Measurements from ENCODE around the gene GINS3.
"Not testable (repeated sequence)": the region's sequence is repeated elsewhere in the genome, so short reads cannot be mapped to it uniquely, and the experiment has no call there.

The GINS3 gene

GRCh38 chr16:58411336-58411735 lies 19.1 kb downstream of the GINS3 start:
- H3K4me1 ChIP-seq (ENCODE audit: insufficient read depth, low read length), result no peaks in the 10 kb centered on the region
- H3K36me3 ChIP-seq (ENCODE audit: insufficient read depth, low read length), result no peaks in the 10 kb centered on the region
- no peaks in the 10 kb centered on the region for H3K9me3 ChIP-seq (ENCODE audit: control insufficient read depth, insufficient read depth, low read length)
- H3K9ac ChIP-seq (ENCODE audit: low read depth, low read length), result no peak overlapping the region

- H3K9ac ChIP-seq (ENCODE audit: low read depth, low read length), result no peak overlapping the region
- no peaks in the 10 kb centered on the region for H3K4me1 ChIP-seq (ENCODE audit: insufficient read depth, low read length)
- no peaks in the 10 kb centered on the region for H3K36me3 ChIP-seq (ENCODE audit: insufficient read depth, low read length)
- no peaks in the 10 kb centered on the region for H3K9me3 ChIP-seq (ENCODE audit: control insufficient read depth, insufficient read depth, low read length)
Measured at GRCh38 chr16:58411736-58412614, 19.7 kb downstream of the GINS3 start.

- H3K9ac ChIP-seq (ENCODE audit: low read depth, low read length); H3K9me3 ChIP-seq (ENCODE audit: control insufficient read depth, insufficient read depth, low read length); H3K36me3 ChIP-seq (ENCODE audit: insufficient read depth, low read length); H3K4me1 ChIP-seq (ENCODE audit: insufficient read depth, low read length): not testable (repeated sequence)
Measured at GRCh38 chr16:58412615-58412970, 20.3 kb downstream of the GINS3 start.

GRCh38 chr16:58413359-58413758 lies 21.1 kb downstream of the GINS3 start:
- Histone ChIP-seq H3K9me3 (ENCODE audit: control insufficient read depth, insufficient read depth, low read length) (no peaks in the 10 kb centered on the region), H3K9ac (ENCODE audit: low read depth, low read length) (no peak overlapping the region), H3K4me1 (ENCODE audit: insufficient read depth, low read length) (no peaks in the 10 kb centered on the region), H3K36me3 (ENCODE audit: insufficient read depth, low read length) (no peaks in the 10 kb centered on the region)

GRCh38 chr16:58415003-58415402 lies 22.7 kb downstream of the GINS3 start:
- Histone ChIP-seq H3K9ac (ENCODE audit: low read depth, low read length) (no peak overlapping the region), H3K4me1 (ENCODE audit: insufficient read depth, low read length) (peaks cover 9% of the 10 kb centered on the region), H3K9me3 (ENCODE audit: control insufficient read depth, insufficient read depth, low read length) (no peaks in the 10 kb centered on the region), H3K36me3 (ENCODE audit: insufficient read depth, low read length) (no peaks in the 10 kb centered on the region)

- H3K36me3 ChIP-seq (ENCODE audit: insufficient read depth, low read length); H3K4me1 ChIP-seq (ENCODE audit: insufficient read depth, low read length); H3K9ac ChIP-seq (ENCODE audit: low read depth, low read length); H3K9me3 ChIP-seq (ENCODE audit: control insufficient read depth, insufficient read depth, low read length): not testable (repeated sequence)
Measured at GRCh38 chr16:58415961-58416360, 23.7 kb downstream of the GINS3 start.

- H3K9ac ChIP-seq (ENCODE audit: low read depth, low read length), result no peak overlapping the region
Measured at GRCh38 chr16:58417035-58417434, 24.8 kb downstream of the GINS3 start.

GRCh38 chr16:58417600-58417999 lies 25.3 kb downstream of the GINS3 start:
- H3K4me1 ChIP-seq (ENCODE audit: insufficient read depth, low read length), result peaks cover 9% of the 10 kb centered on the region
- H3K9me3 ChIP-seq (ENCODE audit: control insufficient read depth, insufficient read depth, low read length), result no peaks in the 10 kb centered on the region

More at GRCh38 chr16:58417035-58417434, 24.8 kb downstream of the GINS3 start:
- H3K4me1 ChIP-seq (ENCODE audit: insufficient read depth, low read length), result peaks cover 9% of the 10 kb centered on the region
- no peaks in the 10 kb centered on the region for H3K9me3 ChIP-seq (ENCODE audit: control insufficient read depth, insufficient read depth, low read length)
- no peaks in the 10 kb centered on the region for H3K36me3 ChIP-seq (ENCODE audit: insufficient read depth, low read length)

GRCh38 chr16:58418026-58418425 lies 25.8 kb downstream of the GINS3 start:
- Histone ChIP-seq H3K4me1 (ENCODE audit: insufficient read depth, low read length) (peaks cover 9% of the 10 kb centered on the region), H3K36me3 (ENCODE audit: insufficient read depth, low read length) (no peaks in the 10 kb centered on the region), H3K9ac (ENCODE audit: low read depth, low read length) (no peak overlapping the region), H3K9me3 (ENCODE audit: control insufficient read depth, insufficient read depth, low read length) (no peaks in the 10 kb centered on the region)

More at GRCh38 chr16:58417600-58417999, 25.3 kb downstream of the GINS3 start:
- Histone ChIP-seq H3K36me3 (ENCODE audit: insufficient read depth, low read length) (no peaks in the 10 kb centered on the region), H3K9ac (ENCODE audit: low read depth, low read length) (no peak overlapping the region)

- Histone ChIP-seq H3K4me1 (ENCODE audit: insufficient read depth, low read length) (peaks cover 9% of the 10 kb centered on the region), H3K9ac (ENCODE audit: low read depth, low read length) (no peak overlapping the region), H3K9me3 (ENCODE audit: control insufficient read depth, insufficient read depth, low read length) (no peaks in the 10 kb centered on the region), H3K36me3 (ENCODE audit: insufficient read depth, low read length) (no peaks in the 10 kb centered on the region)
Measured at GRCh38 chr16:58418601-58419000, 26.3 kb downstream of the GINS3 start.

GRCh38 chr16:58419241-58419990 lies 27.1 kb downstream of the GINS3 start:
- no peak overlapping the region for H3K9ac ChIP-seq (ENCODE audit: low read depth, low read length)
- H3K36me3 ChIP-seq (ENCODE audit: insufficient read depth, low read length), result no peaks in the 10 kb centered on the region
- no peaks in the 10 kb centered on the region for H3K9me3 ChIP-seq (ENCODE audit: control insufficient read depth, insufficient read depth, low read length)
- peaks cover 9% of the 10 kb centered on the region for H3K4me1 ChIP-seq (ENCODE audit: insufficient read depth, low read length)

GRCh38 chr16:58421059-58421458 lies 28.8 kb downstream of the GINS3 start:
- Histone ChIP-seq H3K36me3 (ENCODE audit: insufficient read depth, low read length) (no peaks in the 10 kb centered on the region), H3K9ac (ENCODE audit: low read depth, low read length) (no peak overlapping the region), H3K4me1 (ENCODE audit: insufficient read depth, low read length) (peaks cover 9% of the 10 kb centered on the region), H3K9me3 (ENCODE audit: control insufficient read depth, insufficient read depth, low read length) (no peaks in the 10 kb centered on the region)

- no peaks in the 10 kb centered on the region for H3K9me3 ChIP-seq (ENCODE audit: control insufficient read depth, insufficient read depth, low read length)
- no peaks in the 10 kb centered on the region for H3K36me3 ChIP-seq (ENCODE audit: insufficient read depth, low read length)
- H3K4me1 ChIP-seq (ENCODE audit: insufficient read depth, low read length), result peaks cover 9% of the 10 kb centered on the region
- no peak overlapping the region for H3K9ac ChIP-seq (ENCODE audit: low read depth, low read length)
Measured at GRCh38 chr16:58421529-58421928, 29.3 kb downstream of the GINS3 start.

GRCh38 chr16:58422809-58423208 lies 30.5 kb downstream of the GINS3 start:
- Histone ChIP-seq H3K9ac (ENCODE audit: low read depth, low read length) (no peak overlapping the region), H3K4me1 (ENCODE audit: insufficient read depth, low read length) (peaks cover 9% of the 10 kb centered on the region)

GRCh38 chr16:58425245-58425644 lies 33.0 kb downstream of the GINS3 start:
- H3K4me1 ChIP-seq (ENCODE audit: insufficient read depth, low read length), result peaks cover 3% of the 10 kb centered on the region; the same call in 1 of the 2 replicates
- H3K36me3 ChIP-seq (ENCODE audit: insufficient read depth, low read length), result no peaks in the 10 kb centered on the region
- H3K9ac ChIP-seq (ENCODE audit: low read depth, low read length), result no peak overlapping the region
- no peaks in the 10 kb centered on the region for H3K9me3 ChIP-seq (ENCODE audit: control insufficient read depth, insufficient read depth, low read length)

More at GRCh38 chr16:58422809-58423208, 30.5 kb downstream of the GINS3 start:
- H3K36me3 ChIP-seq (ENCODE audit: insufficient read depth, low read length), result no peaks in the 10 kb centered on the region
- H3K9me3 ChIP-seq (ENCODE audit: control insufficient read depth, insufficient read depth, low read length), result no peaks in the 10 kb centered on the region

Measured in ES-I3 (cell line).